ENCODE measurements around the gene SCAANT1.

The SCAANT1 gene

DNA sequence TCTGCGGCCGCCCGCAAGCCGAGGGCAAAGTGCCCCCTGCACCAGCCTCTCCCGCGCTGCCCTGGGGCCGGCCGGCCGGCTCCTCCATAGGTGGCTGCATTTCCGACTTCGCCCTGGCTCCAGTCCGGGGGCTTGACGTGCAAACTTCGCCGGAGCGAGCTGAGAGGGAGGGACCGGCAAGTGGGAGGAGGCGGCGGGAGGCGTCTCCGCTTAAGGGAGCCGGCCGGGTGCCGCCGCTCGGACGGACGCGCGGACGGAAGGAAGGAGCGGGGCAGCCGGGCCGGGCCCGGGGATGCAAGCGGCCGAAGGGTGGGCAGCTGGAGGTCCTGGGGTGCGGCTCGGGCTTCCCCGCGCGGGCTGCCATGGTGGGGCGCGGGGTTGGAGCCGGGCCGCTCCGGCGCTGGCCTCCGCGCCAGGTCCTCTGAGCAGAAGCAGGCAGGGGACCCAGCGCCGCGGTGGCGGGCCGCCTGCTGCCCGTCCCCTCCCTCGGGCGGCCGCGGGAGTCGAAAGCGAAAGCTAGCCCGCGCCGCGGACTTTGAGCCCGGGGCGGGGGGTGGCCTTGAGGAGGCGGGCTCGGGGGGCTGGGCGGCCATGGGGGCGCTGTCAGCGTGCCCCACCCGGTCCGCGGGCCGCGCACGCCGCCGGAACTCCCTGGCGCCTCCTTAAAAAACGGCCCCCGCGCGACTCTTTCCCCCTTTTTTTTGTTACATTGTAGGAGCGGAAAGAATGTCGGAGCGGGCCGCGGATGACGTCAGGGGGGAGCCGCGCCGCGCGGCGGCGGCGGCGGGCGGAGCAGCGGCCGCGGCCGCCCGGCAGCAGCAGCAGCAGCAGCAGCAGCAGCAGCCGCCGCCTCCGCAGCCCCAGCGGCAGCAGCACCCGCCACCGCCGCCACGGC lies at the start of gene SCAANT1:
SCAANT1 (minus strand) TSS at position 511 of the 895 bp plus-strand sequence.
- Histone ChIP-seq H3K27me3 (ENCODE audit: control insufficient read depth in 2 of 2, insufficient read depth in 2 of 2, low read length in 2 of 2) (no peaks in the 10 kb centered on the region), H3K4me3 (ENCODE audit: low read length in 2 of 2) (peak within 1 kb of the TSS; percentile 73 to 83), H3K9me3 (ENCODE audit: control insufficient read depth in 2 of 2, low read length in 2 of 2) (no peaks in the 10 kb centered on the region), H3K27ac (ENCODE audit: low read depth in 2 of 2, low read length in 2 of 2) (peak within 1 kb of the TSS; percentile 93 to 95), H3K4me1 (ENCODE audit: control insufficient read depth in 2 of 2, insufficient read depth in 2 of 2, low read length in 2 of 2) (peaks cover 22 to 26% of the 10 kb centered on the region in 2 donors), H3K36me3 (ENCODE audit: control insufficient read depth in 2 of 2, insufficient read depth in 2 of 2, low read length in 2 of 2) (peaks cover 3 to 6% of the 10 kb centered on the region in 2 donors), H3K9ac (ENCODE audit: low read depth in 1 of 2, low read length in 2 of 2) (peak within 1 kb of the TSS; percentile 84 to 86)

DNA sequence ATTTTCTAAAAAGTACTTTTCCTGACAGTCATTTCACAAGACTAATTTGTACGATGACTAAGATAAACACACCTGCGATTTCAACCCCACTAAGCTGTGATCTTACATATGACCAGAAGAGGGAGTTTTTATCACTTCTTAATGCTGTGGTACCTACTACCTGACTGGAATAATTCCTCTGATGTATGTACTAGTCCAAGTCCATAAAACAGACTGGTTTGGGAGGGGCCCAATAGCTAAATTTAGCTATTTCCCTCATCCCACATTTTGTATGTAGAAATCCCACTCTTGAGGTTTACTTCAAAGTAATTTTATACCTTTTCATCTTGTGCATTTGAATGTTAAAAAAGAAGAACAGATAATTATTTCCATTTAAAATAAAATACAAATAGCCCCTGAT lies 49.7 kb upstream of the SCAANT1 start:
- Histone ChIP-seq H3K27ac (ENCODE audit: low read depth in 2 of 2, low read length in 2 of 2) (no peak overlapping the region), H3K9me3 (ENCODE audit: control insufficient read depth in 2 of 2, low read length in 2 of 2) (no peaks in the 10 kb centered on the region), H3K36me3 (ENCODE audit: control insufficient read depth in 2 of 2, insufficient read depth in 2 of 2, low read length in 2 of 2) (no peaks in the 10 kb centered on the region), H3K4me3 (ENCODE audit: low read length in 2 of 2) (no peak overlapping the region), H3K27me3 (ENCODE audit: control insufficient read depth in 2 of 2, insufficient read depth in 2 of 2, low read length in 2 of 2) (no peaks in the 10 kb centered on the region), H3K9ac (ENCODE audit: low read depth in 1 of 2, low read length in 2 of 2) (no peak overlapping the region), H3K4me1 (ENCODE audit: control insufficient read depth in 2 of 2, insufficient read depth in 2 of 2, low read length in 2 of 2) (peaks cover 14 to 26% of the 10 kb centered on the region in 2 donors)

DNA sequence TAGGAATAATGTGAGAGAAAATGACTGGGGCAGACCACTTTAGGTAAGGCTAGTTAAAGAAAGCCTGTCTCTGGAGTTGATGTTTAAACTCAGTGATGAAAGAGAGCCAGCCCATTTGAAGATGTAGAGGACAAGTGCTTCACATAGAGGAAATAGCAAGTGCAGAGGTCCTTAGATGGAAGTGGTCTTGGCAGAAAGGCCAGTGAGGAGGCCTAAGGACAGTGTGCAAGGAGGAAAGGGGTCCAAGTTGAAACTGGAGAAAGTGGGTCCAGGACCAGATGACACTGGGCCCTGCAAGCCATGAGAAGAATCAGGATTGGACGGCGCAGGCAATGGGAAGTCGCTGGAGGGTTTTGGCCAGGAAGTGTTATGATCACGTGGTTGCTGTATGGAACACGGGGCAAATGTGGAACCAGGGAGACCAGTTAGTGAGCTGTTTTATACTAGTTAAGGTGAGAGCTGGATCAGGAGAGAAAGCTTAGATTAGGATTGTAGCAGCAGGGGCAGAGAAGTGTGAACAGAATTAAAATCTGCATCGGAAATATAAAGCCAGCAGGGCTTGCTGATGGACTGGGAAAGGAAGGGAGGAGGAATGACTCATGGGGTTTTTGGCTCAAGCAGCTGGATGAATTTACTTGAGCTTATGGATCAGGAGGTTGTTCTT lies 48.0 kb upstream of the SCAANT1 start:
- H3K9ac ChIP-seq (ENCODE audit: low read depth in 1 of 2, low read length in 2 of 2), result no peak overlapping the region
- H3K27ac ChIP-seq (ENCODE audit: low read depth in 2 of 2, low read length in 2 of 2), result peak overlapping the region in 1 of 2 donors; percentile 10
- peaks cover 10 to 20% of the 10 kb centered on the region in 2 donors for H3K4me1 ChIP-seq (ENCODE audit: control insufficient read depth in 2 of 2, insufficient read depth in 2 of 2, low read length in 2 of 2)
- H3K4me3 ChIP-seq (ENCODE audit: low read length in 2 of 2), result peak overlapping the region in 1 of 2 donors; percentile 62
- H3K36me3 ChIP-seq (ENCODE audit: control insufficient read depth in 2 of 2, insufficient read depth in 2 of 2, low read length in 2 of 2), result no peaks in the 10 kb centered on the region
- no peaks in the 10 kb centered on the region for H3K27me3 ChIP-seq (ENCODE audit: control insufficient read depth in 2 of 2, insufficient read depth in 2 of 2, low read length in 2 of 2)
- no peaks in the 10 kb centered on the region for H3K9me3 ChIP-seq (ENCODE audit: control insufficient read depth in 2 of 2, low read length in 2 of 2)

DNA sequence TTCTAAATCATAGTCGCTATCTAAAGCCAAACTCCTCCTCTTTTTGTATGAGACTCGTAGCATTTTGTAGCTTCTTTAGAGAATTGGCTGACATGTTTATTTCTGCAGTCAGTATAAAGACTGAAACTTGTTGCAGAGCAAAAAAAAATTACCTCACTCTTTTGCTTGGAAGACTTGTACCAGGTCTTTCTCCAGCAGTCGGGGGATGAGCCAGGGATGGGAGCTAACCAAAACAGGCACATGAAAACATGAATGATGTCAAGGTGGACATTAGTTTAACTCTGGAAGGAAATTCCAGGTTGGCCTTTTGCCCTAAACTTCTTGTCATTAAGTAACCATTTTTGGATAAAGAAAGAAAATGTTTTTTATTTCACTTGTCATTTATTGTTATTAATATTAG lies 47.0 kb upstream of the SCAANT1 start:
- Histone ChIP-seq H3K4me1 (ENCODE audit: control insufficient read depth in 2 of 2, insufficient read depth in 2 of 2, low read length in 2 of 2) (peaks cover 3 to 10% of the 10 kb centered on the region in 2 donors), H3K9ac (ENCODE audit: low read depth in 1 of 2, low read length in 2 of 2) (no peak overlapping the region), H3K27me3 (ENCODE audit: control insufficient read depth in 2 of 2, insufficient read depth in 2 of 2, low read length in 2 of 2) (no peaks in the 10 kb centered on the region), H3K27ac (ENCODE audit: low read depth in 2 of 2, low read length in 2 of 2) (no peak overlapping the region), H3K9me3 (ENCODE audit: control insufficient read depth in 2 of 2, low read length in 2 of 2) (no peaks in the 10 kb centered on the region), H3K4me3 (ENCODE audit: low read length in 2 of 2) (no peak overlapping the region), H3K36me3 (ENCODE audit: control insufficient read depth in 2 of 2, insufficient read depth in 2 of 2, low read length in 2 of 2) (no peaks in the 10 kb centered on the region)

DNA sequence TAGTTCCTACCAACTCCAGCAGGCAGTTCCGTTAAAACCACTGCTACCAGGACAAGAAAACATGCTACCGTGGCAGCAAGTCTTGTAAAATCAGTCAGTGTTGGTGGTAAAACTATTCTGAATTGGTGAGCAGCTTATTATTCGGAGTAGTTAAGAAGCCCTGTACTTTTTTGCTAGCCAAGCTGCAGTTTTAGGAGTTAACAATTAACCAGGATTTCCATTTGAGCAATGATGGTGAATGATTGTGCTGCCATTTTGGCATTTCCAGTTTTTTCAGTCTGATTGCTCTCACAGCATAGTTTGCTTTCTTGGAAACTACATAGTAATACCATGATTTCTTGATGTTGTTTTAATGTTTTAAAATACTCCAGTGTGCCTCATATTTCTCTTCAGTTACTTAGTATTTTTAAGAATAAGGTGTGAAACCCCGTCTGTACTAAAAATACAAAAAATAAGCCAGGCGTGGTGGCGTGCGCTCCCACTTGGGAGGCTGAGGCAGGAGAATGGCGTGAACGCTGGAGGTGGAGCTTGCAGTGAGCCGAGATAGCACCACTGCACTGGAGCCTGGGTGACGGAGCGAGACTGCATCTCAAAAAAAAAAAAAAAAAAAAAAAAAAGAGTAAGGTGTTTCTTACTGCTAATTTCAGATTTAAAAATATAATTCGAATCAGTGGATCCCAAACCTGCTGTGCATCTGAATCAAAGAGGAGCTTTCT lies 43.8 kb upstream of the SCAANT1 start:
- Histone ChIP-seq H3K9ac (ENCODE audit: low read depth in 1 of 2, low read length in 2 of 2) (no peak overlapping the region), H3K27me3 (ENCODE audit: control insufficient read depth in 2 of 2, insufficient read depth in 2 of 2, low read length in 2 of 2) (no peaks in the 10 kb centered on the region), H3K27ac (ENCODE audit: low read depth in 2 of 2, low read length in 2 of 2) (no peak overlapping the region), H3K9me3 (ENCODE audit: control insufficient read depth in 2 of 2, low read length in 2 of 2) (no peaks in the 10 kb centered on the region), H3K4me3 (ENCODE audit: low read length in 2 of 2) (no peak overlapping the region), H3K4me1 (ENCODE audit: control insufficient read depth in 2 of 2, insufficient read depth in 2 of 2, low read length in 2 of 2) (peaks cover 3 to 5% of the 10 kb centered on the region in 2 donors), H3K36me3 (ENCODE audit: control insufficient read depth in 2 of 2, insufficient read depth in 2 of 2, low read length in 2 of 2) (peaks cover 0 to 10% of the 10 kb centered on the region in 2 donors)

DNA sequence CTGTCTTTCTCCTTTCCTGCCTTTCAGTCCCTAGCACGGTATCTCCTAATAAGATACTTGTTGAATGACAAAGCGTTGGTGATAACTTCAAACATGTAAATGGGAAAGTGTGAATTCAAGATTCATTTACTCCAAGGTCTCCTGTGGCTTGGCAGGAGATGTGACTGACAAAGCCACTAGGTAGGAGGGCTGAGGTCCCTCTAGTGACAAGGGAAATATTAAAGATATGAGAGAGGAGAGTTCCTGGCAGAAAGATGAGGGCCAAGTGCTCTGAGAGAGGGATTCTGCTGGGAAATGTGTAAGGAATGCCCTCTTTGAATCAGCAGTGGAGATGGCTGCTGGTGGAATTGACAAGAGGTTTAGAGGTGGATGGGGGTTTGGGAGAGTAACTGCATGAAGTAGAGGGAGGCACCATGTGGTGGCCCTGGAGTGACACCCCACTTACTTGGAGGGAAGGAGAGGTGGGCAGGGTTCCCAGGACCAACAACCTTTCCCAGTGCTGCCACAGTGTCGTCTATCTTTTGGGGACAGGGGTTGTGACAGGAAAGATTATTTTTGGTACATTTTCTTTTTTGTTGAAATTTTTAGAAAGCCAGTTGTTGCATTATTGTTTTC lies 43.0 kb upstream of the SCAANT1 start:
- Histone ChIP-seq H3K4me1 (ENCODE audit: control insufficient read depth in 2 of 2, insufficient read depth in 2 of 2, low read length in 2 of 2) (peaks cover 3% of the 10 kb centered on the region in 2 donors), H3K27me3 (ENCODE audit: control insufficient read depth in 2 of 2, insufficient read depth in 2 of 2, low read length in 2 of 2) (no peaks in the 10 kb centered on the region), H3K9ac (ENCODE audit: low read depth in 1 of 2, low read length in 2 of 2) (no peak overlapping the region), H3K36me3 (ENCODE audit: control insufficient read depth in 2 of 2, insufficient read depth in 2 of 2, low read length in 2 of 2) (peaks cover 0 to 10% of the 10 kb centered on the region in 2 donors), H3K9me3 (ENCODE audit: control insufficient read depth in 2 of 2, low read length in 2 of 2) (no peaks in the 10 kb centered on the region), H3K27ac (ENCODE audit: low read depth in 2 of 2, low read length in 2 of 2) (no peak overlapping the region), H3K4me3 (ENCODE audit: low read length in 2 of 2) (no peak overlapping the region)

DNA sequence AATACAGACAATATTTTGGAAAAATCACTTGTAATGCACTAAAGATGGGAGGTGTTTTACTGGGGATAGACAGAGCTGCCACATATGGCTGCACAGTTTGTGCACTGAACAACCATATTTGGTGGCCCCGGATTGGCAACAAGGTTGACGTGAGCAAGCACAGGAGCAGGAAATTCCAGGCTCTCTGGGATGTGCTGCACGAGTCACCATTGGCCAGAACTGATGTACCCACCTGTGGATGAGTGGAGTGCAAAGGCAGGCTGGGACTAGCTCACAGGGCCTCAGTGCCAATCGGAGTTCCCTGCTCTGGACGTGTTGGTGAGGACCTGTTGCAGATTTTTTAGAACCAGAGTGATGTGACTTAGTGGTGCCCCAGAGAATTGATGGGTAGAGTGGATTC lies 42.0 kb upstream of the SCAANT1 start:
- no peak overlapping the region for H3K4me3 ChIP-seq (ENCODE audit: low read length in 2 of 2)
- no peaks in the 10 kb centered on the region for H3K9me3 ChIP-seq (ENCODE audit: control insufficient read depth in 2 of 2, low read length in 2 of 2)
- peaks cover 0 to 10% of the 10 kb centered on the region in 2 donors for H3K36me3 ChIP-seq (ENCODE audit: control insufficient read depth in 2 of 2, insufficient read depth in 2 of 2, low read length in 2 of 2)
- H3K27me3 ChIP-seq (ENCODE audit: control insufficient read depth in 2 of 2, insufficient read depth in 2 of 2, low read length in 2 of 2), result no peaks in the 10 kb centered on the region
- no peak overlapping the region for H3K9ac ChIP-seq (ENCODE audit: low read depth in 1 of 2, low read length in 2 of 2)
- H3K4me1 ChIP-seq (ENCODE audit: control insufficient read depth in 2 of 2, insufficient read depth in 2 of 2, low read length in 2 of 2), result peaks cover 0 to 3% of the 10 kb centered on the region in 2 donors
- no peak overlapping the region for H3K27ac ChIP-seq (ENCODE audit: low read depth in 2 of 2, low read length in 2 of 2)

DNA sequence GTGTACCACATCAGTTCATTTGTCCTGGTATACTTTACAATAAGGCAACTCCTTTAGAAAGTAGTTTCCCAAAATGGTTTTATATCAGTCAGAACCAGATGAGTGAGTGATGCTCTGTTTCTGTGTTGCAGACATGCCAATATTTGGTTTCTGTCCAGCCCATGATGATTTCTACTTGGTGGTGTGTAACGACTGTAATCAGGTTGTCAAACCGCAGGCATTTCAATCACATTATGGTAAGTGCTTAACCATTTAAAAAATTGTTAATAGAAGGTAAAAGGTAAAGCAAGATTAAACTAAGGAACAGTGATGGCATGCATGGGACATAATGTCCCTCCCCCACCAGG lies 40.0 kb upstream of the SCAANT1 start:
- Histone ChIP-seq H3K36me3 (ENCODE audit: control insufficient read depth in 2 of 2, insufficient read depth in 2 of 2, low read length in 2 of 2) (peaks cover 0 to 10% of the 10 kb centered on the region in 2 donors), H3K9me3 (ENCODE audit: control insufficient read depth in 2 of 2, low read length in 2 of 2) (no peaks in the 10 kb centered on the region), H3K4me3 (ENCODE audit: low read length in 2 of 2) (no peak overlapping the region), H3K4me1 (ENCODE audit: control insufficient read depth in 2 of 2, insufficient read depth in 2 of 2, low read length in 2 of 2) (peaks cover 0 to 7% of the 10 kb centered on the region in 2 donors), H3K27me3 (ENCODE audit: control insufficient read depth in 2 of 2, insufficient read depth in 2 of 2, low read length in 2 of 2) (no peaks in the 10 kb centered on the region), H3K27ac (ENCODE audit: low read depth in 2 of 2, low read length in 2 of 2) (no peak overlapping the region), H3K9ac (ENCODE audit: low read depth in 1 of 2, low read length in 2 of 2) (no peak overlapping the region)

DNA sequence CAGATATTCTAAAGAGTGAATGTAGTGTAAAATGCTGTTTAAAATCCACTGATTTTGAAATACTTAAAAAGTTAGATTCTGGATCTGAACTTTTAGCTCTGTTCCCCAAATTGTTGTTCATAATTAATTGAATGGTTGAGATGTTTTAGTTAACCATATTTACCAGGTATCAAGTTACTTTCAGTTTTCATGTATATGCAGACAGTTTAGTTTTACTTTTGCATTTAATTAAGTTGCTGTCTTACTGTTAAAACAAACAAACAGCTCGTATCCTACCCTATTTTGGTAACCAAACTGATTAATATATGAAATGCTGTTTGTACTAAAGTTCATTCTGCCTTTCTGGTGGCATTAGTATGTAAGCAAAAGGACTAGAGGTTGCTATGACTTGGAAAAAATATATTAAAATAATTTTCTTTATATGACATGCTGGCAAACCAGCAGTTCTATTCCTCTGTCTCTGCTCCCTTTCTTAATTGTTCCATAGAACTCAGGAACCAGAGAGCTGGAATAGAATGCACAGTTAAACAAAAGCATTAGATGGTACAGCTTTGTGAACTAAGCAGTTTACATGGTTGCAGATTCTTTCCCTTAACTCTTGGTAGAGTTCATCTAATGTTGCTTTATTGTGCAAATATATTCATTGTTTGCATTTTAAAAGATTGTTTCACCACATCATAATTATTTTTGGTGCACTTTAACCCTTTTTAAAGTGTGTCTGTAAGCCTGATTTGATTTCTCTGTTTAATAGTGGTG lies 39.5 kb upstream of the SCAANT1 start:
- no peaks in the 10 kb centered on the region for H3K9me3 ChIP-seq (ENCODE audit: control insufficient read depth in 2 of 2, low read length in 2 of 2)
- H3K4me3 ChIP-seq (ENCODE audit: low read length in 2 of 2), result no peak overlapping the region
- peaks cover 0 to 10% of the 10 kb centered on the region in 2 donors for H3K36me3 ChIP-seq (ENCODE audit: control insufficient read depth in 2 of 2, insufficient read depth in 2 of 2, low read length in 2 of 2)
- H3K9ac ChIP-seq (ENCODE audit: low read depth in 1 of 2, low read length in 2 of 2), result peak overlapping the region in 1 of 2 donors; percentile 8
- peaks cover 0 to 7% of the 10 kb centered on the region in 2 donors for H3K4me1 ChIP-seq (ENCODE audit: control insufficient read depth in 2 of 2, insufficient read depth in 2 of 2, low read length in 2 of 2)
- no peak overlapping the region for H3K27ac ChIP-seq (ENCODE audit: low read depth in 2 of 2, low read length in 2 of 2)
- H3K27me3 ChIP-seq (ENCODE audit: control insufficient read depth in 2 of 2, insufficient read depth in 2 of 2, low read length in 2 of 2), result no peaks in the 10 kb centered on the region
